Stromal cell of bone marrow (primary cell): ENCODE results near the gene PLEKHH1.

Experiments used
- DNase-seq: peaks from one replicate; pipeline ENCODE4 v3.0.0-alpha.2; 2012; ENCODE audit warnings: low read depth

Gene PLEKHH1

DNA sequence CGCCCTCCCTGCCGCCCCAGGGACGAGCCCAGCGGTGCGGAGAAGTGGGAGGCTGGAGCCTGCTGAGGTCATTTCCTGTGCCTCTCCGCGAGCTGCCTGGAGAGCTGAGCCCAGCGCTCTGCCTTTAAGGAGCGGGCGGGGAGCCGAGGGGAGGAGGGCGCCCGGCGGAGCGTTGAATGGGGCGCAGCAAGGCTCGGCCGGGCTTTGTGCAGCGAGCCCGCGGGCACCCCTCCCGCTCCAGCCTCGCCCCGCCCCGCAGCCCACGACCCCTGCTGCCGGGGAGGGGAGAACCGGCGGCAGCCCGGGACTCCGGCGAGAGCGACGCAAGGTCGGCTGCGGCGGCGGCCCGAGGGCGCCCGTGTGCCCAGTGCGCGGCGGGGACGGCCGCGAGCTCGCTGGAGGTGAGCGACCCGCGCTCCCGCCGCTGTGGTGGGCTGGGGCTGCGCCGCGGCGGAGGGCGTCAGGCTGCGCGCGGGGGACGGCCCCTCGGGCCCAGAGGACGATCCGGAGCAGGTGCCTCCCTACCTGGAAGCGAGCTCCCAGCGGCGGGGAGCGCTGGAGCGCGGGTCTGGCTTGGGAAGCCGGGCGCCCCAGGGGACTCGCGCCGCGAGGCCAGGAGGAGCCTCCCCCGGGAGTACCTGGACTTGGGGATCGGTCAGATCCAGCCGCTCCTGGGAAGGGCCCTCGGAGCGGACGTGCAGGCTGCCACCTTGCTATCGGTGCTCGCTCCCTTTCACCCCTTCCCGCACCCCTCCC is at the start of gene PLEKHH1:
Gene PLEKHH1 (plus strand): TSS at position 293 of the 756 bp plus-strand sequence. CDS start 8,578 bp downstream, outside the sequence.
- DNase-seq, result peak; percentile 50

DNA sequence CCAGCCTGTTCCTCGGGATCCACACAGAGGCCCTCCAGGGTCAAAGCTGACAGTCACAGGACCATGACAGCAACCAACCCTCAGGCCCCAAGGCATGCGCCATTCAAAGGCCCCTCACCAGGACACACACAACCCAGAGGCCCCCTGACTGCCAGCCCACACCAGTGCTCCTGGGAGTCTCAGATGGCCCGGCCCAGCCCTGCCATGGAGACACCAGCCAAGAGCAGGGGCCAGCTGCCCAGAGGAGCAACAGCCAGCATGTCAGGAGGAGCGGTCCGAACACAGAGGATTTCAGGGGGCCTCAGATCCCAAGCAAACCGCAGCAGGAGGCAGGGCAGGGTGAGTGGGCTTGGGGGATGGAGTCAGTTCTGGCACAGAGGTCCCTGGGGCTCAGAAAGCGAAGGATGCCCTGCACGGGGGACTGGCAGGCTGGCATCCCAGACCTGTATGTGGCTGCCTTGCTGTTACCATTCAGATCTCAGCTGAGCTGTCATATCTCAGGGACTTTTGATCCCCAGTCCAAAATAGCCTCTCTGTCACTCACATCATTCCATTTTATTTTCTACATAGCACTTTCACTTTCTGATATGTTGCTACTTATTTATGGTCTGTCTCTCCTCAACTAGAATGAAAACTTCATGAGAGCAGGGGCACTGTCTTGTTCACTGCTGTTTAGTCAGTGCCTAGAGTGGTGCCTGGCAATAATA is 49.4 kb upstream of the PLEKHH1 start:
- no peak for DNase-seq

DNA sequence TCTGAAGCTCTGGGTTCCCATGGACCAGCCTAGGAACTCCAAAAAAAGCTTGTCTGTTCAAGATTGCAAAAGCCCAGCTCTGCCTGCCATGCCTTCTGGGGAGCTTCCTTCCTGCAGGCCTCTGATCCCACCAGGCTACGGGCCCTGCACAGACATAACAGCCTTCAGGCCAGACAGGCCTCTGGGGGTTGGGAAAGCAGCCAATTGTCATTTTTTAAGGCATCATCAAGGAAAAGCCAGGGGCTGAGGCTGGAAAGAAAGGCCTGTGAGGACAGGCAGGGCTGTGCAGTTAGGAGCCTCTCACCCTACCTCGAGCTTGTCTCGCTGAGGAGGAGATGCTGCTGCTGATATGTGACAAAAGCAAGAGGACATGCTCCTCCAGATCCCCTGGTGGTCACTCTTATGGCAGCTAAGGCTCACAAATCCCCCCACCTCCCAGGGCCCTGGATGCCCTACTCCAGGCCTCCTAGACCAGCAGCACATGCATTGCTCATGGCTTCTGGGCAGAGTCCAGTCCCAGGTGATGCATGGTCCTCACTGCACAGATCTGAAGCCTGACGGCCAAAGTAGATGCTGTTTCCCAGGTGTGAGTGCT is 47.5 kb upstream of the PLEKHH1 start:
- DNase-seq, result no peak

DNA sequence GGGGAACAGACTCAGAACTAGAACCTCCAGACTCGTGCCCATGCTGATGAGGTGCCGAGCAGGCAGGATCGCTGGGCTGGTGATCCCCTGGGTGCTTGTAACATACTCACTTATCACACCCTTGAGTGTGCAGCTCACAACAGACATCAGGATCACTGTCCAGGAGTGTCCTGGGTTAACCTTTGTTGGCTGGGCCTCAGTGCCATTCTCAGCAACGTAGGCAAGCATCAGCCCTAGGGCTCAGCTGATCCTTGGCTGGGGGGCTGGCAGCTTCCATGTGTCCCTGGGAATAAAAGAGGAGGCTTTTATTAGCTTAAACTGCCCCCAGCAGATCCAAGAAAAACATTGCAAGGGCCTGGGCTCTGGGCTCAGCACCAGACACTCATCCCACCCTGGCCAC is 46.2 kb upstream of the PLEKHH1 start:
- no peak for DNase-seq

DNA sequence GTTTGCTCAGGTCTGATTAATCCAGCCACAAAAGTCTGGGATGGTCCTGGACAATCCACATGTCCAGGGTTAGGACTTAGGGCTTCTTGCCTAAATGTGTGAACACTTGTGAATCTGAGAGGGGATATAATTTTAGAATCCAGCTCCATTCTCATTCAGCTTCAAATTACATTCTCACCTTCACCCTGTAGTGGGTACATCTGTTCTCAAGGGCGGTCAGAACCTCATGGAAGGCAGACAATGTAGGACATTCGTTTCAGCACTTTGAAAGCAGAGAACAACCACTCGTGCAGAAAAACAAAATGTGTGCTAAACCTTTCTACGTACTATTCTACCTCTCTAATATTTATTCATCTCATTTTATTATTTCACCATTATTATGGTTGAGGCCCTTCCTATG is 45.8 kb upstream of the PLEKHH1 start:
- no peak for DNase-seq

DNA sequence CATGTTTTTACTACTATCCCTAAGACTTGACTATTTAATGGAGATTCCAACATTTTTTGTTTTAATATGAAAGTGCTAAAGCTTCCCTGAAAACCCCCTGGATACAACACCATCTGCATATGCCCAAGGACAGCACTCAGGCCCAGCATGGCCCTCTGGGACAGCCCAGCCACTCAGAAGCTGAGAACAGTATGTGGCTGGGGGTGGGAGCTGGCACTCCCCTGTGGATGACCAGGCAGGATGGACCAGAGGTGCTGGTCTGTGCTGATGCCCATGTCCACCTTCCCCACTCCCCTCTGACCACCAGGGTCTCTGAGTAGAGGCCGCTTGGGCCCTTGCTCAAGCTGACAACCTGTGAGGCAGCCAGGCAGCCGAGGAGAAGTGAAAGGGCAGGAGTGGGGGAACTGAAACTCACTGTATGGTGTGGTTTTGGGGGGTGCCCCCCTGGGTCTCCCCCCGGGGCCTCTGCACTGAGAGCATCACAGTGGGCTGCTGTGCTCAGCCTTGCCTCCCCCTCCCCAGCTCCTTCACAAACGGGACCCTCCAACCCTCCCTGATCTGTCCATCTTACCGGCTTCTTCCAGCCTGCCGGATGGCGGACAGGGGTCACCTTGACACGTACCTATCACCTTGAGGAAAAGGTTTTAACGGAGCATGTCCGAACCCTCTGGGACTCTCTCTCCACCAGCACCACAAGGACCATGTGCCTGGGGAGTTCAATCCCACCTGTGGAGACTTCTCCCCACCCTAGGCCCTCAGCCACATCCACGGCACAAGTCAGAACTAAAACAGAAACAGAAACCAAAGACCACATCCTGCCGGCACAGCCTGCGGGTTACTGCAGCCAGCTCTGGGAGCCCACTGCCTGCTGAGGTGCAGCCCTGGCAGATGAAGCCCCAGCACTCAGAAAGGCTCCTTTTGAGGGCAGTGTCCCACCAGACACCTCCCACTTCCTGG is 44.9 kb upstream of the PLEKHH1 start, which contains the start of gene TMEM229B:
Gene TMEM229B (minus strand): TSS at position 785 of the 957 bp plus-strand sequence. CDS start 14,798 bp downstream, outside the sequence.
- no peak for DNase-seq

DNA sequence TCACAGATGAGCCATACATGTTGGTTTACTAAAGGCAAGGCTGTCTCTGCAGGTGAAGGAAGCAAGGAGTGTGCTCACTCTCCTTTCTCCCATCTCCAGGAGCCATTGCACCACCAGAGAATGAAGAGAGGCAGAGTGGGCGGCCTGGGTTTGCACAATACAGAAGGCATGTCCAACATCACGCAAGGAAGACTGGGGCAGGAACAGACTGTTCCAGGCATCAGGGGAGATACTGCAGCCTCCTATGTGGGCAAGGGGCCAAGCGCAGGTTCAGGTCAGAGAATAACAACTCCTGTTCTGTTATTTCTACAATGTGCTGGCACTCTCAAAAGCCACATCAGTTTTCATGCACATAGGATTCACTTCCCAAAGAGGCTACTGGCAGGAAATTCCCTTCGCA is 42.9 kb upstream of the PLEKHH1 start:
- DNase-seq, result no peak

DNA sequence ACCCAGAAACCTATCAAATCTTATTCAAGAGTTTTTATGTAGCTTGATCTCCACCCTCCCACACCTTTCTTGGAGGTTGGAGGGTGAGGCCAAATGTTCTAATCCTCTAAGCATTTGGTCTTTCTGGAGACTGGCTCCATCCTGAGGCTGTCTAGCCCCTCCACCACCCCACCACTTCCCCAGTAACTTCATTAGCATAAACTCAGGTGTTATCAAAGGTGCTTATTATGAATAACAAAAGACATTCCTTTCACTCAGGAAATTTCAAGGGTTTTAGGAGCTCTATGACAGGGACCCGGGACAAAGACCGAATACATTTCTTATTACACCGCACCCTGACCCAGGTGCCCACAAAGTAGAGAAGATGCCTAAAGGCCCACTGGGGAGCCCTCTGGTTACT is 41.8 kb upstream of the PLEKHH1 start:
- no peak for DNase-seq

DNA sequence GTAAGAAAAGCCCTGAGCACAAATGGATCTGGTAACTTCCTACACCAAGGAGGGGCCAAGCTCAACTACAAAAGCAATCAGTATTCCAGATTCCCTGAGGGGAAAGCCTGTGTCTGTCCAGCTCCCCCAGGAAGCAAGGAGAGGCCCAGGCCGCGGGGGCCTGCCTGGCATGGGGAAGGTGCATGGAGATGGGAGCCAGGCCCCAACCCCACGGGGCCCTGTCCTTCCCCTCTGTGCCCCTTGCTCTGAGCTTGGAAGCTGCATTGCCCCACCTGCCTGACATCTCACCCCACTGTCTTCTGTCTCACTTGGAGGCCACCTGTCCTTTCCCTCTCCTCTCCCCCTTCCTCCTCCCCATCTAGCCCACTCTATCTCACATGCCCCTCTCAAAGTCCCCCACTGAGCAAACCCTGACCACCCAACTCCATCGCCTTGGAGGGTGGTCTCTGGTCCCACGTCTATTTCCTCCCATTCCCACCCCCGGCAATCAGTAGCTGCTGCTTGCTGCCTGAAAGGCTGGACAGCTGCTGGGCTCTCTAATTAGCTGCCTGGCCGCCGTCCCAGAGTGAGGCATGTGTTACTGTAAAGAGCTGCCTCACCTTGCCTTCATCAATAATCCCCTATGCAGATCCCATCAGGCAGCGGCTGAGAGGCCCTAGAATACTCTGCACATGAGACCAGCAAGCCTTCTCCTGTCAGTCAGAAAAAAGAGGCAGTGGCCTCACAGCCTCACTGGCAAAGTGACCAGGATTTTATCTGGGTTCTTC is 41.2 kb upstream of the PLEKHH1 start:
- DNase-seq, result no peak

DNA sequence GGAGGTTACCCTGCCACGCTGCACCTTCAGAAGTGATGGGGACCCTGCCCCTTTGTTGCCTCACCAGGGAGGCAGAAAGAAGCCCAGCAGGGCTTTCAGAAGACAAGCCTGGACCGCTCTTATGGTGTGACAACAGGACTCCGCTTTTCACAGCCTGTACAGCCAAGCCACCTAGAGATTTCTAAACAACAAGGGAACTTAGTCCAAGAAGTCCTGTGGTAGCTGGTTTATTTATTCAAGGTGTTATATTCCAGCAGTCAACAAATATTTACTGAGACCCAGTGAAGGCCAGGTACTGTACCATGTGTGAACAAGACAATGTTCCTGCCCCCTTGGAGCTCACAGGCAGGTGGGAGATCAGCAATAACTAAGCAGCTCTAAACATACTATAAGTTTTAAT is 40.6 kb upstream of the PLEKHH1 start:
- no peak for DNase-seq

DNA sequence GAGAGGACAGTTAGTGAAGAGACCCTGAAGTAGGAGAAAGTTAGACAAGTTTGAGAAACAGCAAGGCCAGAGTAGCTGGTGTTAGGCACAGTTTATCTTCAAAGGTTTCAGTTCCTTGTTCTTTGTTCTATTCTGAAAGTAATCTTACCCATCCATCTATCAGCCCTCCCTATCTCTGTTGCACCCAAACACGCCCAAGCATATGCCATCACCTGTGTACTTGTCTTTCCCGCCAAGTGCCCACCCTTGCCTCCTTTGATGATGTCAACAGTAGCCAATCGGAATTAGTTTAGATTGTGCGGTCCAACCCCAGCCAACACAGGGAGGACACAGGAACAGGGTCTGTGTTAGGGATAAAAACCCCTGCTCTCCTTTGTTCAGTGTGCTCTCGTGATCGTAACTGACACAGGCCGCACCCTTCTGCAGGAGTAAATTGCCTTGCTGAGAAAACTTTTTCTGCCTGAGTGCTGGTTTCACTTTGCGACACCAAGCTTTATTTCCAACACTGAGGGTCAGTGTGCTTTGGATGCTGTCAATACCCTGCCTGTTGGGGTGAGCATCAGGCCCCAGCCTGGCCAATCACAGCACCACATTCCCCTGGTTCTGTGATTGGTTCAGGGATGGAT is 39.9 kb upstream of the PLEKHH1 start:
- no peak for DNase-seq

DNA sequence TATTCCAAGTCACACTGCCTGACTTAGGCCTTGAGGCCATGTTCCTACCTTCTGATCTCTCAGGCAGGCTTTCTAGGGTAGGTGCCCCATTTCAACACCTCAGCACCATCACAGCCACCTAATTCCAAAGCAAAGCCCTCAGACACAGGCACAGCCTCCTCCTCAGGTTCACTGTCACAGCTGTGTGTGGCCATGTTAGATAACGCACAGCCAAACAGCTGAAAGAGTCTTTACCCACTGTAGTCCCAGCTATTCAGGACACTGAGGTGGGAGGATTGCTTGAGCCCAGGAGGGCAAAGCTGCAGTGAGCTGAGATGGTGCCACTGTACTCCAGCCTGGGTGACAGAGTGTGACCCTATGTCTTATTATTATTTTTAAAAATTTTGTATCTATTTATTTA is 37.3 kb upstream of the PLEKHH1 start:
- DNase-seq, result no peak

DNA sequence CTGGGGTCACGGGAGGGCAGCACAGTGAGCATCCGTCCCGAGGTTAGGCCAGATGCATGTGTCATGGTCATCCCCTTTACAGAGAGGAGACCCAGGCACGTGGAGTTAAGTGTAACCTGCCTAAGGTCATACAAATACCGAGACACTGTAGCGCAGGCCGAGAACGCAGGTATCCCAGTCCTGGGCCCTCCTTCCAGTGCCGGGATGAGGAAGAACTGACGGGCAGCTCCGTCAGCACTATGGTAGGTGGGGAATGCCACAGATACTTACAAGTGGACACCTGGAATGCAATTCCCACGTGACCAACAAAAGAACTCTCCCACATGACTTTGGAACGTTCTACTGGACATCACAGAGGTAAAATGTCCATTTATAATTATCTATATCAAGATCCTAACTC is 35.9 kb upstream of the PLEKHH1 start:
- DNase-seq, result no peak

DNA sequence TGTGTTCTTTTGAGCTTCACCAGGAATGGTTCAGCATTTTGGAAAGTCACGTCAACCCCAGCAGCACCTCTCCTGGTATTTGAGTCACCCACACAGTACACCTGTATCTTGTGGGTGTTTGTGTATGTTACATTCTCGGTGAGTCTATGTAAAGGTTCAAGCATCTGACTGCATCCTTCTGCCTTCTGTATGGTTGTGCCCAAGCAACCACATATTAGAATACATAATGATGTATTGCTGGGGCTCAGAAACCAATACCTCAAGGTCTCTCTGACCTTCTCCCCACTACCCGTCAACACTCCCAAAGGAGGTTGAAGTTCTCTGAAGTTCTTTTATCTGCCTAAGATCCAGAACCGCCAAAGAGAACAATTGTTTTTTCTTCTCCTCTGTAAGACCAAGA is 35.4 kb upstream of the PLEKHH1 start:
- no peak for DNase-seq

DNA sequence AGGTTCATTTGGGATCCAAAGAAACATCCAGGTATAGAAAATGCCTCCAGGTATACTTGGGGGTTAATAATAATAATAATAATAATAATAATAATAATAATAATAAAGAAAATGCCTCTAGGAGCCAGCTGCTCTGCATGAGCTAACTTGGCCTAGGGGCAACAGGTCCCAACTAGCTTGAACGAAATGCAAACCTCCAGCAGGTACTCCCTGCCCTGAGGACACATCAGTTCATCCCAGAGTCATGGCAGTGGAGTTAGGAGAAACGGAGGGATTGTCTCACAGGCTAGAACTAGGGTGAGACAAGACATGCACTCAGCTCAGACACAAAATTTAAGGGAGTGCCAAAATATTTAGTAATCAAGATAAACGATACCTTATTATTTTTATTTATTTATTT is 32.1 kb upstream of the PLEKHH1 start:
- no peak for DNase-seq

DNA sequence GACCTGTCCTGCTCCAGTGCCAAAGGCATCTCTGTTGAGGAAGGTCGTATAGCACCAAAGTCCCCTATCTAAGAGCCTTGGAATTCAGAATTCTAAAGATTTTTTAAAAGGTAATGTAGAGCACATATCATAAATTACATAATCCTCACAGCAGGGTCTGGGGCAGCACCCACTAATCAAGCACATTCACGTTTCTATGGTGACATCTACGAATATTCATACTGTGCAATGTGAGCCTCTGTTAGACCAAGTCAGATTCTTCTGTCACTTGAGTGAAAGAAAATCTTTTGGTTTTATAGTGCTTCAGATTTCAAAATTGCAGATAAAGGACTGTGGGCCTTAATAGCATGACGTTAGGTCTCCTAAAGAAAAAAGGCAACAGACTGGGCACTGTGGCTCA is 31.4 kb upstream of the PLEKHH1 start:
- DNase-seq, result no peak

DNA sequence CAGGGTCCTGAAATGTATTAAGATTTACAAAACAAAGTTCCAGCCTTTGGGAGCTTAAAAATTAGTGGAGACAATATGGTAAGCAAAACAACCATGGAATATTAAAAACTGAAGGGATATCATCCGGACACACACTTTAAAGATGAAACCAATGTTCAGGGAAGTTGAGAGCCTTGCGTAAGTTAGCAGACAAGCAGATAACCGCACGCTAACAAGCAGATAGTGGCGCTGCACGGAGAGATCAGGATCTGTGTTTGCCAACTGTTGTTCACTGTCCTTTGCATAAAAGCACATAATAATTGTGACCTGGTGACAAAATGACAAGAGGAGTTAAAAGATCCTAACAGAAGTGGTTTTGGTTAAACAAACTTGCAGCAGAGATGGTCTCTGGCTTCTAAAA is 30.2 kb upstream of the PLEKHH1 start:
- DNase-seq, result no peak

DNA sequence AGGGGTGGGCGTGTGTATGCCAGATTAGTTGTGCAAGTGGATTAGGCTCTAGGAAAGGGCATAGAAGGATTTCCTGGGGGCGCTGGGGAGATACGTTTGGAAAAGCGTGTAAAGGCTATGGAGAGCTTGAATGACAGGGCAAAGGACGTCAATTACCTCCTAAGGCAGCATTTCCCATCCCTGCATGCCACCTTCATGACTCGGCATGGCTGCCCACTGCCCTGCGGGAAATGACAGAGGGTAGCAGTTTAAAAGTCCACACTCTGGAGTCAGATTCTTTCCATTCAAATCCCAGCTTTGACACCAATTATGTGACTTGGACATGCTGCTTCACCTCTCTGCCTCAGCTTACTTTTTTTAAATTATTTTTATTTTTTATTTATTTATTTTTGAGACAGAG is 29.8 kb upstream of the PLEKHH1 start:
- DNase-seq, result no peak

DNA sequence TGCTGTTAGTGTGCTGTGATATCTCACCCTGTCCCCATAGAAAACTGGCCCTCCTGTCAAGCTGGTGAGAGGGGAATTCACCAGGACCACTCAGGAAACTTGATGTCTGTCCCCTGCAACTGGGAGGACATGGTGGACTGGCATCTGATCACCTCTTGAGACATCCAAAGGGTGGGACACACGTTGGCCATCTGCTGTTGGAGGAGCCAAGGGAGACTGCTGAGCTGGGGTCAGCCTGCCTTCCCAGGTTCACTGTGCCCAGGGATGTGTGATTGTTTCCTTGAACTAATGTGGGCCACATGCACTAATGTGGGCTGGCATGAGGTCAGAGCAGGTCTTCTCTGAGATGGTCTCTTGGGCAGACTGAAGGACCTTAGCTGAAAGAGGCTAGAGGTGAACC is 27.8 kb upstream of the PLEKHH1 start:
- no peak for DNase-seq

DNA sequence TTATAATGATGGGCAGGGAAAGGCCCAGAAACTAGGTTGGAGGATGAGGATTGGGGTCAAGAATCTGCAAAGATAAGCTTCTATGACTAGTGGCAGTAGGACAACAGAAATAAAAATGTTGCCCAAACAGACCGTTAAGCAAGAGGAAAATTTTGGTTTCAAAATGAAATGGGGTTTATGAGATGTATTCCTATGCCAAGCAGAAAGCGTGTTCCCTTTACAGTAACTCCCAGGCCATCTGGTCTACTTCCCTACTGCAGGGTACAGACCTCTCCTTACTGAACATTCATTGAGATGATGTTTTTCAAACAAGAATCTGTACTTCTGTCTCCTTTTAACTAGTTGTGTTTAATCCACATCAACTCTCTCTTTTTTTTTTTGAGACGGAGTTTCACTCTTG is 24.1 kb upstream of the PLEKHH1 start:
- no peak for DNase-seq

DNA sequence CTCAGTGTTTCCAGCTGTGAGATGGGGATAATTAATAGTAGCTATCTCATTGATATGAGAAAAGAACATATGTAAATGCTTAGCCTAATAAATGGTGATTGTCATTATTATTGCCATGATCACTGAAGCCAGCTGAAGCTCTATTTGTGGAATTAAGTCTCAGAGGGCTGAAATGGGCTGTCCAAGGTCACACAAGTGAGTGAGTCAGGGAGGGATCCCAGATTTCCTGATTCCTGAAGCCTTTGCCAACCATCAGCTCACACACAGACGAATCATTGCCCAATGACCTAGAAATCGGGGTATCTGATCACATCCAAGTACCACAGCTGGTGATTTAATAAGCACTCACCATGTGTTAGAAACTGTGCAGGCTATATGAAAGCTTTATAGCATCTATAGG is 23.0 kb upstream of the PLEKHH1 start:
- DNase-seq, result no peak
